WTC11 (cell line): Measurements from ENCODE around the gene BTBD10. TPM values are rescaled to one million over a fixed set of nuclear protein-coding genes. Genes with fewer than 3 reads are reported as not detected.

ENCODE experiments used
- ATAC-seq: fragments of 200-7000 bp; cut with Tn5 transposase; 2 replicates; pipeline ENCODE4 v1.10.0; 2021; ENCODE audit warnings: mild to moderate bottlenecking, moderate library complexity
- CTCF ChIA-PET: fragments of 300-600 bp; sonication (Branson Sonifier 250); formaldehyde crosslinking; loops from one replicate; lab custom pipeline; 2021; ENCODE audit warnings: antibody characterized with exemption; lab: Charles Lee
- POLR2A ChIA-PET: fragments of 350-600 bp; sonication (Branson Sonifier 250); formaldehyde crosslinking; loops from one replicate; lab custom pipeline; 2021; ENCODE audit warnings: antibody characterized with exemption; lab: Charles Lee
- DNase-seq: peaks from one replicate; pipeline ENCODE4 v3.0.0; 2021; ENCODE audit warnings: low spot score
- H3K27ac Mint-ChIP-seq: 2 replicates; pipeline ENCODE4 v1.8.0; 2021; ENCODE audit warnings: mixed read lengths
- H3K27me3 Mint-ChIP-seq: 2 replicates; pipeline ENCODE4 v1.8.0; 2021; ENCODE audit warnings: low read depth, mild to moderate bottlenecking, moderate library complexity, mixed read lengths
- H3K36me3 Mint-ChIP-seq: 2 replicates; pipeline ENCODE4 v1.8.0; 2021; ENCODE audit warnings: mixed read lengths
- H3K4me1 Mint-ChIP-seq: 2 replicates; pipeline ENCODE4 v1.8.0; 2022; ENCODE audit warnings: mixed read lengths
- H3K4me3 Mint-ChIP-seq: 2 replicates; pipeline ENCODE4 v1.8.0; 2021; ENCODE audit warnings: mild to moderate bottlenecking, moderate library complexity, mixed read lengths
- H3K9me3 Mint-ChIP-seq: 2 replicates; pipeline ENCODE4 v1.8.0; 2021; ENCODE audit warnings: mixed read lengths
- ATF2 ChIP-seq: sonication (generic); formaldehyde crosslinking; IDR thresholded peaks from 2 replicates; pipeline ENCODE4 v1.8.1; 2022; ENCODE audit warnings: low read depth, missing genetic modification reagents, borderline replicate concordance
- CDX4 ChIP-seq: fragments of 250-450 bp; sonication (Bioruptor Pico); IDR thresholded peaks from 2 replicates; pipeline ENCODE4 v1.9.0; 2021; ENCODE audit warnings: moderate library complexity, mild to moderate bottlenecking, inconsistent platforms, borderline replicate concordance
- E2F5 ChIP-seq: sonication (generic); formaldehyde crosslinking; IDR thresholded peaks from 2 replicates; pipeline ENCODE4 v1.8.1; 2022; ENCODE audit warnings: mild to moderate bottlenecking, moderate library complexity, missing genetic modification reagents
- FOXK1 ChIP-seq: sonication (generic); formaldehyde crosslinking; IDR thresholded peaks from 2 replicates; pipeline ENCODE4 v1.8.0; 2022; ENCODE audit warnings: mild to moderate bottlenecking, moderate library complexity, missing genetic modification reagents
- FOXP1 ChIP-seq: sonication (generic); formaldehyde crosslinking; IDR thresholded peaks from 2 replicates; pipeline ENCODE4 v1.8.0; 2022; ENCODE audit warnings: missing genetic modification reagents, mild to moderate bottlenecking, moderate library complexity, borderline replicate concordance
- IRF2 ChIP-seq: sonication (generic); formaldehyde crosslinking; IDR thresholded peaks from 2 replicates; pipeline ENCODE4 v1.8.0; 2022; ENCODE audit warnings: low read depth, missing genetic modification reagents, borderline replicate concordance
- NR3C1 ChIP-seq: sonication (generic); formaldehyde crosslinking; conservative IDR thresholded peaks from 2 replicates; pipeline ENCODE4 v1.8.1; 2023; ENCODE audit warnings: low read depth, mild to moderate bottlenecking, missing genetic modification reagents
- RORB ChIP-seq: fragments of 250-450 bp; sonication (Bioruptor Pico); IDR thresholded peaks from 2 replicates; pipeline ENCODE4 v1.9.0; 2021; ENCODE audit warnings: mild to moderate bottlenecking
- USF1 ChIP-seq: sonication (generic); formaldehyde crosslinking; IDR thresholded peaks from 2 replicates; pipeline ENCODE4 v1.8.0; 2022; ENCODE audit warnings: mild to moderate bottlenecking, missing genetic modification reagents
- ZNF219 ChIP-seq: sonication (generic); formaldehyde crosslinking; IDR thresholded peaks from 2 replicates; pipeline ENCODE4 v1.8.0; 2023; ENCODE audit warnings: missing genetic modification reagents, mild to moderate bottlenecking, borderline replicate concordance
- ZNF425 ChIP-seq: fragments of 250-450 bp; sonication (Bioruptor Pico); conservative IDR thresholded peaks from 2 replicates; pipeline ENCODE4 v1.9.0; 2021; ENCODE audit warnings: mild to moderate bottlenecking
- ZNF671 ChIP-seq: fragments of 250-450 bp; sonication (Bioruptor Pico); IDR thresholded peaks from 2 replicates; pipeline ENCODE4 v1.8.0; 2021; ENCODE audit warnings: mild to moderate bottlenecking
- total RNA-seq: library from RNA; stranded (reverse); gene quantifications from 3 replicates; pipeline ENCODE4 v1.2.3, GENCODE V29; 2021
- TF ChIP-seq, protein P1 (sequence below): sonication (generic); formaldehyde crosslinking; IDR thresholded peaks from 2 replicates; pipeline ENCODE4 v1.8.0; 2023; ENCODE audit warnings: missing genetic modification reagents
- TF ChIP-seq, protein P2 (sequence below): sonication (generic); formaldehyde crosslinking; IDR thresholded peaks from 2 replicates; pipeline ENCODE4 v1.8.0; 2023; ENCODE audit warnings: mild to moderate bottlenecking, missing genetic modification reagents

BTBD10 gene
- total RNA-seq, 1 experiment from 2014 or later: 19.4 TPM

DNA sequence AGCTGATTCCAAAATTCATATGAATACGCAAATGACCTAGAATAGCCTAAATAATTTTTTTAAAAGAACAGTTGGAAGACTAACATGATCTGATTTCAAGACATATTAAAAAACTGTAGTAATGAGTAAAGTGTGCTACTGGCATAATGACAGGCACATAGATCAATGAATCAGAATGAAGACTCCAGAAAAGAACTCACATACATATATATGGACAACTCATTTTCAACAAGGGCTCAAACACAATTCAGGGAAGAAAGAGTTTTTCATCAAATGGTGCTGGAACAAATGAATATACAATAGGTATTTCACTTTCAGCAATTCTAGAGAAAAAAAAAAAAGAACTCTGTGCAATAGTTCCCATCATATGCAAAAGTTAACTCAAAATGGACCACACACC is 33.7 kb downstream of the BTBD10 start (continued):
- no peak for TF ChIP-seq CDX4 (CRISPR knock-in tag)
- no peak for TF ChIP-seq USF1
- TF ChIP-seq, all 79 proteins: peak for 0

DNA sequence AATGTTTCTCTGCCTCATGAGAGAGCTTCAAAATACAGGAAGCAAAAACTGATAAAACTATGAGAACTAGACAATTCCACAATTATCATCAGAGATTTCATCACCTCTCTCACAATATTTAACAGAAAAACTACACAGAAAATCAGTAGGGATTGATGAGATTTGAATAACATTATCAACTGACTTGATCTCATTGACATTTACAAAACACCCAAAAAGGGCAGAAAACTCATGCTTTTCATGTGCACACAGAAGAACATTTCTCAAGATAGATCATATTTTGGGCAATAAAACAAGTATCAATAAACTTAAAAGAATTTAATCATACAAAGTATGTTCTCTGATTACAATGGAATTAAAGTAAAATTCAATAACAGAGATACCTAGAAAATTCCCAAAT is 35.6 kb downstream of the BTBD10 start:
- CTCF ChIA-PET: no interaction called here
- H3K4me3 Mint-ChIP-seq: no peak overlapping the region
- TF ChIP-seq FOXK1 (no peak), ZNF671 (CRISPR knock-in tag) (no peak), NR3C1 (no peak)
- TF ChIP-seq, protein P1, sequence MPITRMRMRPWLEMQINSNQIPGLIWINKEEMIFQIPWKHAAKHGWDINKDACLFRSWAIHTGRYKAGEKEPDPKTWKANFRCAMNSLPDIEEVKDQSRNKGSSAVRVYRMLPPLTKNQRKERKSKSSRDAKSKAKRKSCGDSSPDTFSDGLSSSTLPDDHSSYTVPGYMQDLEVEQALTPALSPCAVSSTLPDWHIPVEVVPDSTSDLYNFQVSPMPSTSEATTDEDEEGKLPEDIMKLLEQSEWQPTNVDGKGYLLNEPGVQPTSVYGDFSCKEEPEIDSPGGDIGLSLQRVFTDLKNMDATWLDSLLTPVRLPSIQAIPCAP (CRISPR knock-in tag): no peak
- peaks cover 45% of the 10 kb centered on the region for H3K9me3 Mint-ChIP-seq
- no peak for ATAC-seq
- no peaks in the 10 kb centered on the region for H3K27me3 Mint-ChIP-seq
- no peak overlapping the region for H3K27ac Mint-ChIP-seq
- H3K36me3 Mint-ChIP-seq: peaks cover 32% of the 10 kb centered on the region
- H3K4me1 Mint-ChIP-seq: no peaks in the 10 kb centered on the region
- DNase-seq: no peak
- POLR2A ChIA-PET: no interaction called here

DNA sequence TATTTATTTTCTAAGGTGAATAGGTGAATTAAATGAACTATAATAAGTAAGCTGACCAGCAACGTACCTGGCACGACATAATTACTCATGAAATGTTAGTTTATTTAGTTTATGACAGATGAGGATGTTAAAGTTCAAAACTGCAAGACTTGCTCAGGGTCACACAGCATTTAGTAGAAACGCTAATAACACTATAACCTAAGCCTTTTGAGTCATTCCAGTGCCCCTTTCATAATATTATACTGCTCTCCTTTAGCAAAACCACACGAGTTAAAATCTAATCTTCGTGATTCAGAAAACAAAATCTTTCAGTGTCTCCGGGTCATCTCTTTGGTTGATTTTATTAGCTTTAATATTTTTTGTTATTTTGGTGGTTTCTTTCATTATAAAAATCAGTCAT is 39.6 kb downstream of the BTBD10 start:
- TF ChIP-seq, protein P2, sequence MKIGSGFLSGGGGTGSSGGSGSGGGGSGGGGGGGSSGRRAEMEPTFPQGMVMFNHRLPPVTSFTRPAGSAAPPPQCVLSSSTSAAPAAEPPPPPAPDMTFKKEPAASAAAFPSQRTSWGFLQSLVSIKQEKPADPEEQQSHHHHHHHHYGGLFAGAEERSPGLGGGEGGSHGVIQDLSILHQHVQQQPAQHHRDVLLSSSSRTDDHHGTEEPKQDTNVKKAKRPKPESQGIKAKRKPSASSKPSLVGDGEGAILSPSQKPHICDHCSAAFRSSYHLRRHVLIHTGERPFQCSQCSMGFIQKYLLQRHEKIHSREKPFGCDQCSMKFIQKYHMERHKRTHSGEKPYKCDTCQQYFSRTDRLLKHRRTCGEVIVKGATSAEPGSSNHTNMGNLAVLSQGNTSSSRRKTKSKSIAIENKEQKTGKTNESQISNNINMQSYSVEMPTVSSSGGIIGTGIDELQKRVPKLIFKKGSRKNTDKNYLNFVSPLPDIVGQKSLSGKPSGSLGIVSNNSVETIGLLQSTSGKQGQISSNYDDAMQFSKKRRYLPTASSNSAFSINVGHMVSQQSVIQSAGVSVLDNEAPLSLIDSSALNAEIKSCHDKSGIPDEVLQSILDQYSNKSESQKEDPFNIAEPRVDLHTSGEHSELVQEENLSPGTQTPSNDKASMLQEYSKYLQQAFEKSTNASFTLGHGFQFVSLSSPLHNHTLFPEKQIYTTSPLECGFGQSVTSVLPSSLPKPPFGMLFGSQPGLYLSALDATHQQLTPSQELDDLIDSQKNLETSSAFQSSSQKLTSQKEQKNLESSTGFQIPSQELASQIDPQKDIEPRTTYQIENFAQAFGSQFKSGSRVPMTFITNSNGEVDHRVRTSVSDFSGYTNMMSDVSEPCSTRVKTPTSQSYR (CRISPR knock-in tag): no peak
- TF ChIP-seq E2F5 (CRISPR knock-in tag) (no peak), IRF2 (no peak), ATF2 (CRISPR knock-in tag) (no peak), FOXP1 (CRISPR knock-in tag) (no peak), ZNF219 (CRISPR knock-in tag) (no peak), ZNF425 (CRISPR knock-in tag) (no peak), RORB (no peak)
- no peak for DNase-seq
- ChIA-PET POLR2A (no interaction called here), CTCF (interaction anchor here (2.2 kb wide), 1 partner anchor 40 kb away, joined by 5 read pairs; the partner anchor contains the start of gene BTBD10)
- Mint-ChIP-seq H3K27me3 (no peaks in the 10 kb centered on the region), H3K27ac (no peak overlapping the region), H3K36me3 (peaks cover 15% of the 10 kb centered on the region), H3K4me1 (no peaks in the 10 kb centered on the region), H3K4me3 (no peak overlapping the region), H3K9me3 (peaks cover 25% of the 10 kb centered on the region)
- no peak for ATAC-seq
